NCI-H187 treated with DMSO at 0.1 percent for 48 hours (cell line): ENCODE data around the gene USP38.
"Not testable (repeated sequence)": the region's sequence is repeated elsewhere in the genome, so short reads cannot be mapped to it uniquely, and the experiment has no call there.

Experiments used
- DNase-seq: peaks from one replicate; lab custom pipeline; 2025; lab: John Stamatoyannopoulos, UW

Gene USP38

GRCh38 chr4:143184503-143185252 is at the start of gene USP38:
Gene USP38 (plus strand): TSS chr4:143184917. CDS start chr4:143185451, 534 bp downstream.
- peak; percentile 81 for DNase-seq

GRCh38 chr4:143135358-143135757 is 49.4 kb upstream of the USP38 start:
- DNase-seq: no peak

GRCh38 chr4:143140696-143141095 is 44.0 kb upstream of the USP38 start:
- DNase-seq: no peak

GRCh38 chr4:143148521-143148920 is 36.2 kb upstream of the USP38 start:
- DNase-seq: no peak

- DNase-seq: no peak
These were observed 27.9 kb upstream of the USP38 start for GRCh38 chr4:143156853-143157252.

GRCh38 chr4:143163614-143164013 is 21.1 kb upstream of the USP38 start:
- DNase-seq: no peak

GRCh38 chr4:143166722-143167121 is 18.0 kb upstream of the USP38 start:
- not testable (repeated sequence) for DNase-seq

- no peak for DNase-seq
These were observed 5.8 kb upstream of the USP38 start for GRCh38 chr4:143178923-143179322.

- no peak for DNase-seq
These were observed 1.1 kb upstream of the USP38 start for GRCh38 chr4:143183513-143184216.

- no peak for DNase-seq
These were observed 557 bp upstream of the USP38 start for GRCh38 chr4:143184217-143184502.

- no peak for DNase-seq
These were observed 763 bp downstream of the USP38 start for GRCh38 chr4:143185253-143186107.

GRCh38 chr4:143186212-143186611 is 1.5 kb downstream of the USP38 start:
- no peak for DNase-seq

GRCh38 chr4:143186649-143187048 is 1.9 kb downstream of the USP38 start:
- DNase-seq: no peak

GRCh38 chr4:143188136-143189088 is 3.7 kb downstream of the USP38 start:
- DNase-seq: no peak

GRCh38 chr4:143189528-143189927 is 4.8 kb downstream of the USP38 start:
- DNase-seq: no peak

GRCh38 chr4:143195581-143195980 is 10.9 kb downstream of the USP38 start:
- no peak for DNase-seq

GRCh38 chr4:143196323-143196722 is 11.6 kb downstream of the USP38 start:
- no peak for DNase-seq

GRCh38 chr4:143199503-143199902 is 14.8 kb downstream of the USP38 start:
- no peak for DNase-seq

GRCh38 chr4:143202824-143203223 is 18.1 kb downstream of the USP38 start:
- DNase-seq: no peak

GRCh38 chr4:143203577-143203976 is 18.9 kb downstream of the USP38 start:
- DNase-seq: no peak

- DNase-seq: no peak
These were observed 22.8 kb downstream of the USP38 start for GRCh38 chr4:143207555-143207954.

- no peak for DNase-seq
These were observed 27.8 kb downstream of the USP38 start for GRCh38 chr4:143212566-143212965.
